ENCODE data around the gene GABRB1.

- TF ChIP-seq ZNF433 (tag by site-specific recombination; IDR thresholded peaks at IDR 0.05; ENCODE audit: low read depth) (no peak), CTCF (tag by site-specific recombination; IDR thresholded peaks at IDR 0.05) (no peak), RBAK (tag by site-specific recombination; IDR thresholded peaks at IDR 0.05) (no peak), ZNF157 (tag by site-specific recombination; IDR thresholded peaks at IDR 0.05) (no peak), KLF9 (tag by site-specific recombination; IDR thresholded peaks at IDR 0.05; ENCODE audit: low read depth) (no peak), ZNF274 (IDR thresholded peaks at IDR 0.05; ENCODE audit: low read length) (no peak), ZNF274 (tag by site-specific recombination; IDR thresholded peaks at IDR 0.05; ENCODE audit: borderline replicate concordance) (no peak)
- TF ChIP-seq, protein P1, sequence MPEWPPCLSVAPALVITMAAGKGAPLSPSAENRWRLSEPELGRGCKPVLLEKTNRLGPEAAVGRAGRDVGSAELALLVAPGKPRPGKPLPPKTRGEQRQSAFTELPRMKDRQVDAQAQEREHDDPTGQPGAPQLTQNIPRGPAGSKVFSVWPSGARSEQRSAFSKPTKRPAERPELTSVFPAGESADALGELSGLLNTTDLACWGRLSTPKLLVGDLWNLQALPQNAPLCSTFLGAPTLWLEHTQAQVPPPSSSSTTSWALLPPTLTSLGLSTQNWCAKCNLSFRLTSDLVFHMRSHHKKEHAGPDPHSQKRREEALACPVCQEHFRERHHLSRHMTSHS (tag by site-specific recombination; IDR thresholded peaks at IDR 0.05) = no peak
Measured at GRCh38 chr4:47209833-47210232, 178.5 kb downstream of the GABRB1 start.
